Stimulated activated naive CD8-positive, alpha-beta T cell treated with anti-CD3 and anti-CD28 coated beads, Interleukin-15, Interleukin-2, amounts not matched to agents 100 ng/mL and 50 ng/mL, for 24 hours (primary cell): ENCODE data around the gene CES1.
"Not testable (repeated sequence)": the region's sequence is repeated elsewhere in the genome, so short reads cannot be mapped to it uniquely, and the experiment has no call there.

Experiments used
- H3K27ac Mint-ChIP-seq: one replicate; pipeline ENCODE4 v1.8.0; 2021; ENCODE audit warnings: mild to moderate bottlenecking, mixed read lengths
- H3K27me3 Mint-ChIP-seq: one replicate; pipeline ENCODE4 v1.8.0; 2021; ENCODE audit warnings: mixed read lengths
- H3K36me3 Mint-ChIP-seq: one replicate; pipeline ENCODE4 v1.8.0; 2021; ENCODE audit warnings: low read depth, mixed read lengths
- H3K4me1 Mint-ChIP-seq: one replicate; pipeline ENCODE4 v1.8.0; 2021; ENCODE audit warnings: low read depth, mixed read lengths
- H3K4me3 Mint-ChIP-seq: one replicate; pipeline ENCODE4 v1.8.0; 2021; ENCODE audit warnings: mild to moderate bottlenecking, mixed read lengths
- H3K9me3 Mint-ChIP-seq: one replicate; pipeline ENCODE4 v1.8.0; 2021; ENCODE audit warnings: mixed read lengths

CES1 gene

GRCh38 chr16:55832773-55833691, at the start of gene CES1:
CES1 (minus strand) TSS chr16:55833096; CDS start chr16:55833055, 41 bp downstream.
- no peak within 1 kb of the TSS for H3K27ac Mint-ChIP-seq
- no peaks in the 10 kb centered on the region for H3K9me3 Mint-ChIP-seq
- H3K4me1 Mint-ChIP-seq: no peaks in the 10 kb centered on the region
- no peaks in the 10 kb centered on the region for H3K36me3 Mint-ChIP-seq
- H3K27me3 Mint-ChIP-seq: peaks cover 3% of the 10 kb centered on the region
- no peak within 1 kb of the TSS for H3K4me3 Mint-ChIP-seq

DNA sequence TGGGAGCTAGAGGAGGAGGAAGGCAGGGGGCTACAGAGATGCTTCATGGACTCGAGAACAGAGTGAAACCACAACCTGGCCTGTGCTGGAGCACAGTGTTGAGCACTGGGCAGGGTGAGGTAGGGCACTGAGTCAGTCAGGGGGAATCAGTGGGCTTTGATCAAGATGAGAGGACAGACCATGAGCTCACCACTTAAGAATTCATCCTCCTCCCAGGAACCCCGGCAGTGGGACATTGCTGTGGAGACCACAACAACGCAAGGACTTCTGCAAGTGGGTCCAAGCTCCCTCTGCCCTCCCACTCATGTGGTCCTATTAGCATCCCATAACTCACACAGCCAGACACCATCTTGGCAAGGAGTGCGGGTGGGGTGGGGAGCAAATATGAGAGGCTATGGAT, 44.0 kb upstream of the CES1 start:
- Mint-ChIP-seq H3K27me3 (peaks cover 5% of the 10 kb centered on the region), H3K36me3 (no peaks in the 10 kb centered on the region), H3K27ac (no peak overlapping the region), H3K4me3 (no peak overlapping the region), H3K4me1 (no peaks in the 10 kb centered on the region), H3K9me3 (no peaks in the 10 kb centered on the region)

DNA sequence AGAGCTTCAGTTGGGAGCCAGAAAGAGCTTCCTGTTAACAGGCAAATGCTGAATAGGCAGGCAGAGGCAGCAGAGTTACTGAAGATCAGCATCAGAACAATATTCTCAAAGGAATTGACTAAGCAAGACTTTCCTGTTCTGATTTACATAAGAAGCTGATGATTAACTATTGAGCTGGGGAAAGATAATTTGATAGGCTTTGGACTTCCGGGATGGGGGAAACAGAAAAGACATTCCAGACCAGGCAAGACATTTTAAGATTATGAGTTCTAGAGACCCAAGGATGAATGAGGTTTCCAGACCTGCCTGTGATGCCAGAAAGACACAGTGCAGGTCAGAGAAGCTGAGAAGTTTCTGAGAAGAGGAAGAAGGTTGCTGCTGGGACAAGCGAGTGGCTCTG, 42.4 kb upstream of the CES1 start, which contains the start of gene CES5A:
CES5A (minus strand) TSS at position 101 of the 400 bp plus-strand sequence. CDS start 152 bp downstream, outside the sequence.
- no peak within 1 kb of the TSS for H3K4me3 Mint-ChIP-seq
- H3K27ac Mint-ChIP-seq: no peak within 1 kb of the TSS
- no peaks in the 10 kb centered on the region for H3K36me3 Mint-ChIP-seq
- H3K4me1 Mint-ChIP-seq: no peaks in the 10 kb centered on the region
- no peaks in the 10 kb centered on the region for H3K9me3 Mint-ChIP-seq
- no peaks in the 10 kb centered on the region for H3K27me3 Mint-ChIP-seq

DNA sequence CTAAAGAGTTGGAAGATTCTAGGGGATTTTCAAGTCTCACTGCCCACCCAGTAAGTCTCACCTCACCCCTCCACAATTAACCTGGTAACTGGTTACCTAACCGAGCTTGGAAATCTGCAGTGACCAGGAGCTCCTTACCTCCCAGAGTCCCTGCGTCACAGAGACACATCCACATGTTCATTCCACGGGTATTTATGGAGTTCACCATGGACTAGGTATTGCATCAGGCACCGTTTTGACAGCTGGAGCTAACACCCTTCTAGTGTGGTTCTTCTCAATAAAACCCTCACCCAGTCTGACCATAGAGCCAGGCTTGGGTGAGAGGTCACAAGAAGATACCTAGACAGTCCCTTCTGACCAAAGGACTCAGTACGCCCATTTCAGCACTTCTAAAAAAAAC, 40.2 kb upstream of the CES1 start:
- Mint-ChIP-seq H3K27ac (no peak overlapping the region), H3K4me1 (no peaks in the 10 kb centered on the region), H3K4me3 (no peak overlapping the region), H3K9me3 (no peaks in the 10 kb centered on the region), H3K36me3 (no peaks in the 10 kb centered on the region), H3K27me3 (peaks cover 3% of the 10 kb centered on the region)

- H3K27me3 Mint-ChIP-seq: peaks cover 3% of the 10 kb centered on the region
- H3K4me3 Mint-ChIP-seq: no peak overlapping the region
- no peaks in the 10 kb centered on the region for H3K9me3 Mint-ChIP-seq
- H3K36me3 Mint-ChIP-seq: no peaks in the 10 kb centered on the region
- no peak overlapping the region for H3K27ac Mint-ChIP-seq
- H3K4me1 Mint-ChIP-seq: no peaks in the 10 kb centered on the region
Measured at GRCh38 chr16:55872130-55872529, 39.2 kb upstream of the CES1 start.

DNA sequence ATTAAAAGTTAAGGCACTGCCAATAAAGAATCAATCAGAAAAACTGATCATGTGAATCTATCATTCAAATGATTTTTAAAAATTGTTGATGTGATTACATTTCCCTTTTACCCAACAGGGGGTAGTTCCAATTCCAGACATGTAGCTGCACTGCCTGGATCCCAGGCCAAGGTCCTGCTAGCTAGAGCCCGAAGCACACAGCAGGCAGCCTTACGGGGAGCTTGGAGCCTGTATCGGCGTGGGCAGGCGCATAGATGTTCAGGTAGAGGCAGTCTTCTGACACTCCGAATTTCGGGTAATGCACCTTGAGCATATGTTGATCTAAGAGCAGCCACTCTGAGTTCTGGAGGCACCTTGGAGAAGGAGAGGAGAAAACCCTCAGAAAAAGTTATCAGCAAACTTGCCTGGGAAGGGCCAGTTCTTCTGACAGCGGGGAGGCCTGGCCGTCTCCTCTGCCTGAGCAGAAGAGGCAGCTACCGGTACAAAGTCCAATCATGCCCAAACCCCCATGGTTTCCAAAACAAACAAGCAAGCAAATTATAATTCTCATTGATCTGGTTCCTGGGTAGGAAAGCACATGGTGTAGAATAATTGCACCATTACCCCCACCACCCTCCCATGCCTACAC, 38.6 kb upstream of the CES1 start:
- Mint-ChIP-seq H3K4me1 (no peaks in the 10 kb centered on the region), H3K27ac (no peak overlapping the region), H3K9me3 (no peaks in the 10 kb centered on the region), H3K27me3 (peaks cover 3% of the 10 kb centered on the region), H3K4me3 (no peak overlapping the region), H3K36me3 (no peaks in the 10 kb centered on the region)

DNA sequence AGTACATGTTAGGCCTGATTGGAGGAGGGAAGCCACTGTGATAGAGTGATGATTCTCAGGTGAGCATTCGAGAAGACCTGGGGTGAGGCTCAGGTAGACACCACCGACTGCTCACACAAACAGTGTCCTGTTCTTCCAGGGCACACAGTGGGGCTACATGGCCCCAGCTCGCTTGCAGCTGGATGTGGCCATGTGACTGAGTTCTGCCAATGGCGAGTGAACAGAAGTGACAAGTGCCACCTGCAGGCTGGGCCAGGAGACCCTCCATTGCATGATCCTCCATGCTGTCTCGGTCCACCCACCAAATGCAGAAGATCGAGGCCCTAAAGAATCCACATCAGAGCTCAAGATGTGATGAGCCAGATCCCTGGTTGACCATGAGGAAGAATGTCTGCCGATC, 36.1 kb upstream of the CES1 start:
- Mint-ChIP-seq H3K4me3 (no peak overlapping the region), H3K4me1 (no peaks in the 10 kb centered on the region), H3K9me3 (no peaks in the 10 kb centered on the region), H3K36me3 (no peaks in the 10 kb centered on the region), H3K27ac (no peak overlapping the region), H3K27me3 (peaks cover 3% of the 10 kb centered on the region)

DNA sequence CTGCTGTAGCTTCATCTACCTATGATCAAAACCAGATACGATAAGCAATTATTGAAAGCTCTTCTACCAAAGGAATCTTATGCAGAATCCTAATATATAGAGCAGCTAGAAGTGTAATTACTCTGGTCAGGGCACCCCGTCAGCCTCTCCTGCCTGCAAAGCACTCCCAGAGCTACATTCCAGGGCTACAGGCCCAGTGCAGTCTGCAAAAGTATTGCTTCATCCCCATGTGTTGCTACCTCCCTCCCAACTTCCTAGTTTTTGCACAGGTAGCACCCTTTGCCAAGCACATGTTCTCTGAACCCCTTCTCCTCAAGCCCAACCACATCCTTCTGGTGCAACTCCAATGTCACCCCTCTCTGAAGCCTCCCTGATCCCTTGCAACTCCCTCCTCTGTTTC, 35.2 kb upstream of the CES1 start:
- H3K36me3 Mint-ChIP-seq: no peaks in the 10 kb centered on the region
- no peaks in the 10 kb centered on the region for H3K9me3 Mint-ChIP-seq
- no peak overlapping the region for H3K27ac Mint-ChIP-seq
- no peaks in the 10 kb centered on the region for H3K4me1 Mint-ChIP-seq
- no peak overlapping the region for H3K4me3 Mint-ChIP-seq
- H3K27me3 Mint-ChIP-seq: peaks cover 3% of the 10 kb centered on the region

DNA sequence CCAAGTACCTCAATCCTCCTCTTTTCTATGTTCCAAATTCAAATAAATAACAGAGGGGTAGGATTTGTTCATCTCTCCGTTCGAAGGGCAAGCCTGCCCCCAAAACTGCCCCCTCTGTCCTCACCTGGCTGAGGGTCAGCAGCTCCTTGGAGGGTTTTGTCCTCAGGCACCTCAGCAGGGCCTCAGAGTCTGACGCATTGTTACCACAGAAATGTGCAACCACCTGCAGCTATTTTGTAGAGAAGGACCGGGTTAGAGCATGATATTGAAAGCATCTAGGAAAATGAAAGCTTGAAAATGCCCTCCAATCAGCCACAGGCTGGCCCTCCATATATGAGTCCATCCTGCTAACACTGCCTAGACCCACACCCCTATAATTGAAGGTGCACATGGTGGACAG, 28.4 kb upstream of the CES1 start:
- Mint-ChIP-seq H3K4me1 (no peaks in the 10 kb centered on the region), H3K36me3 (no peaks in the 10 kb centered on the region), H3K27ac (no peak overlapping the region), H3K27me3 (peaks cover 8% of the 10 kb centered on the region), H3K9me3 (no peaks in the 10 kb centered on the region), H3K4me3 (no peak overlapping the region)

DNA sequence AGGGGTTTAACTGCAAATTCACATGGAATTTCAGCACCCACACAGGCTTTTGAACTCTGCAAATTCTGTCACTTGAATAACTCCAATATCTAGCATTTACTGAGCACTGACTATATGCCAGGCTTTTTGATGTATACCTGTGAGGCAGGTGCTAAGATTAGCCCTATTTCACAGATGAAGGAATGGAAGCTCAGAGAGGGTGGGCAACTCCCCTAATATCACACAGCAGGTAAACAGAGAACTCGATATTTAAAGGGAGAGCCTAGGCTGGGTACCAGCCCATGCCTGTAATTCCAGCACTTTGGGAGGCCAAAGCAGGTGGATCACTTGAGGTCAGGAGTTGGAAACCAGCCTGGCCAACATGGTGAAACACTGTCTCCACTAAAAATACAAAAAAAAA, 24.8 kb upstream of the CES1 start:
- not testable (repeated sequence) for H3K4me1 Mint-ChIP-seq, H3K27ac Mint-ChIP-seq, H3K9me3 Mint-ChIP-seq, H3K4me3 Mint-ChIP-seq, H3K36me3 Mint-ChIP-seq
- peaks cover 11% of the 10 kb centered on the region for H3K27me3 Mint-ChIP-seq

- no peak overlapping the region for H3K27ac Mint-ChIP-seq
- H3K27me3 Mint-ChIP-seq: peaks cover 15% of the 10 kb centered on the region
- no peaks in the 10 kb centered on the region for H3K4me1 Mint-ChIP-seq
- H3K36me3 Mint-ChIP-seq: no peaks in the 10 kb centered on the region
- H3K9me3 Mint-ChIP-seq: no peaks in the 10 kb centered on the region
- no peak overlapping the region for H3K4me3 Mint-ChIP-seq
Measured at GRCh38 chr16:55856950-55857349, 24.1 kb upstream of the CES1 start.

DNA sequence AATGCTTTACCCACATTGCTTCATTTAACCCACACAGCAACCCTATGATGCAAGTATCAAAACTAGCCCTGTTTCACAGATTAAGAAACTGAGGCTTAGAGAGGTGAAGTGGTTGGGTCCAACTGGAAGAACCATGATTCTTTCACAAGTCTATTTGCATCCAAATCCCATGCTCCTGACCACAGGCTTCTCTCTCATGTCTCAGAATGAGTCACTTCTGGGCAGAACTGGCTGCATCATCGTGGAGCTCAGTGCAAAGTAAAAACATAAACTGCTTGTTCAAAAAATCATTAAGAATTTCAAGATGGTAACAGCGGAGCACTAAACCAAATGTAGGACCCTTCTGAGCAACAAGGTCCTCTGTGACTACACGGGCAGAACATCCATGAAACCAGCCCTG, 20.2 kb upstream of the CES1 start:
- Mint-ChIP-seq H3K27me3 (peaks cover 15% of the 10 kb centered on the region), H3K9me3 (no peaks in the 10 kb centered on the region), H3K36me3 (no peaks in the 10 kb centered on the region), H3K27ac (no peak overlapping the region), H3K4me3 (no peak overlapping the region), H3K4me1 (no peaks in the 10 kb centered on the region)

DNA sequence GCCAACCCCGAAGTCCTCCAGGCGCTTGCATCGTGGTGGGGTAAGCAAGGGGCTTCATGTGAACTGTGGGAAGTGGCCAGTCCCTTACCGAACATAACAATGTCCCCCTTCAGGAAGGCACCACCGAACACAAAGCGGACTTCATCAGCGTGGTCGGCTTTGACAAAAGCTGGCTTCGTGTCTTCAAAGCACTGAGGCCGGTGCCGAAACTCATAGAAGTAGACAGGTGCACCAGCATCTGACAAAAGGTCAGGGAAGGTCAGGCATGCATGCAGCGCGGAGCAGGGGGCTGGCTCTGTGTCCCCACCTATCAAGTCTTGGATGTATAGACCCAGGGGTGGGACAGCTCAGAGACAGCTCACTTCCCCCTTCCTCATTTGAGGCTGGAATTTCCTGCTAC, 16.6 kb upstream of the CES1 start:
- Mint-ChIP-seq H3K36me3 (no peaks in the 10 kb centered on the region), H3K4me3 (no peak overlapping the region), H3K27me3 (peaks cover 22% of the 10 kb centered on the region), H3K27ac (no peak overlapping the region), H3K9me3 (no peaks in the 10 kb centered on the region), H3K4me1 (no peaks in the 10 kb centered on the region)

DNA sequence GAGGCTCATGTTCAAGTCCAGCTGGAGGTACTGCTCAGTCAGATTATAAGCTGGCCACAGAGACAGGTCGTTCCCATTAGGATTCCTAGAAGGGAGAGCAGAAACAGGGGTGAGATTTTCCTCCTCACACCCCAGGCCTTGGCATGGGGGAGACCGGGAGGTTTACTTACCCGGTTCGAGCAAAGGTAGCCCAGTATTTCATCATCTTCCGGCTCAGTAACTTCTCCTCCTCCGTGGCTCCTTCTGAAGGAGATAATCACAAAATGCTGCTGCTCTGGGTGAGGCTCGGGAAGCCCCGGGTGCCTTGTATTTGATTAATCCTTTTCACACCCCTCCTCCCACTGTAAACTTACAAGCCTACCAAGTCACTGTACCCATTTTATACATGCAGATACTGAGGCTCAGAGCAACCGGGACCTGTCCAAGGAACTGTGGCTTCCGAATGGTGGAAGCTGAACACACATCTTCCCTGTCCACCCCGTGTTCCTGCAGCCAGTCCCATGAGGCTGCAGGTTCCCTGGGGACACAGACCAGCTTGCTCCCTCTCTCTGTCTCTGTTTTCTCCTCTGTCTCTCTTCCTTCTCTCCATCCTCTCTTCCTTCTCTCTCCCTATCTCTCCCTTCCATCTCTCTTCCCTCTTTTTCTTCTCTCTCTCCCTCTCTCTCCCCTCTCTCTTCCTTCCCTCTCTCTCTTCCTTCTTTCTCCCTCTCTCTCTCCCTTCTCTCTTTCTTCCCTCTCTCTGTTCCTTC, 13.9 kb upstream of the CES1 start:
- no peaks in the 10 kb centered on the region for H3K4me1 Mint-ChIP-seq
- H3K27ac Mint-ChIP-seq: no peak overlapping the region
- no peak overlapping the region for H3K4me3 Mint-ChIP-seq
- no peaks in the 10 kb centered on the region for H3K9me3 Mint-ChIP-seq
- no peaks in the 10 kb centered on the region for H3K36me3 Mint-ChIP-seq
- peaks cover 15% of the 10 kb centered on the region for H3K27me3 Mint-ChIP-seq

DNA sequence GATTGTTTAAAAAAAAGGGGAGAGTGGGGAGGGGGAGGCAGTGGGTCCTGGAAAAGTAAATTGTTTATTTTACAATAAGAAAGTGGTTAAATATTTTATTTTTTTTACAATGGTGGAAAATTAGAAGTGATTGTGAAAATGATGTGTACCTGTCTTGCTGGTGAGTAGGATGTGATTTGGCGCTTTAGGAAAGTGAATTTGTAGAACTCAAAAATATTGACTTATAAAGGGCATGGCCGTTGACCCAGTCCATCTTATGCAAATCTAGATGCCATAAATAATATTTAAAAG, 10.2 kb upstream of the CES1 start:
- Mint-ChIP-seq H3K27ac (no peak overlapping the region), H3K27me3 (peaks cover 11% of the 10 kb centered on the region), H3K9me3 (no peaks in the 10 kb centered on the region), H3K36me3 (no peaks in the 10 kb centered on the region), H3K4me1 (no peaks in the 10 kb centered on the region), H3K4me3 (no peak overlapping the region)
